BLaER1 (cell line): Measurements from ENCODE around the gene UBE2O.

Experiments
- H3K27ac ChIP-seq: shearing (Covaris generic); formaldehyde crosslinking; 2 replicates; pipeline ENCODE4 v1.8.1; 2022
- H3K27me3 ChIP-seq: shearing (Covaris generic); formaldehyde crosslinking; 2 replicates; pipeline ENCODE4 v1.8.1; 2022
- H3K36me3 ChIP-seq: shearing (Covaris generic); formaldehyde crosslinking; 2 replicates; pipeline ENCODE4 v1.8.1; 2022
- H3K4me1 ChIP-seq: shearing (Covaris generic); formaldehyde crosslinking; 2 replicates; pipeline ENCODE4 v1.8.1; 2022
- H3K4me2 ChIP-seq: shearing (Covaris generic); formaldehyde crosslinking; 2 replicates; pipeline ENCODE4 v1.8.1; 2022
- H3K4me3 ChIP-seq: shearing (Covaris generic); formaldehyde crosslinking; 2 replicates; pipeline ENCODE4 v1.8.1; 2022
- H3K9ac ChIP-seq: shearing (Covaris generic); formaldehyde crosslinking; 2 replicates; pipeline ENCODE4 v1.8.1; 2022
- H3K9me3 ChIP-seq: shearing (Covaris generic); formaldehyde crosslinking; 2 replicates; pipeline ENCODE4 v1.8.1; 2022
- H4K20me1 ChIP-seq: shearing (Covaris generic); formaldehyde crosslinking; 2 replicates; pipeline ENCODE4 v1.8.1; 2022
- Cebpa-rat ChIP-seq: shearing (Covaris generic); IDR thresholded peaks from 2 replicates; pipeline ENCODE4 v1.8.1; 2022

Gene UBE2O

GRCh38 chr17:76475302-76475701 lies 22.4 kb upstream of the UBE2O start:
- peaks cover 48% of the 10 kb centered on the region for H3K4me1 ChIP-seq
- no peaks in the 10 kb centered on the region for H3K27me3 ChIP-seq
- no peak for TF ChIP-seq Cebpa-rat
- H3K4me3 ChIP-seq, result no peak overlapping the region
- H3K27ac ChIP-seq, result no peak overlapping the region
- H3K36me3 ChIP-seq, result peaks cover 84% of the 10 kb centered on the region
- H3K9me3 ChIP-seq, result no peaks in the 10 kb centered on the region
- H4K20me1 ChIP-seq, result no peaks in the 10 kb centered on the region
- H3K4me2 ChIP-seq, result no peak overlapping the region
- H3K9ac ChIP-seq, result no peak overlapping the region

GRCh38 chr17:76474894-76475293 lies 21.9 kb upstream of the UBE2O start:
- H3K9me3 ChIP-seq, result no peaks in the 10 kb centered on the region
- H3K4me2 ChIP-seq, result no peak overlapping the region
- H3K9ac ChIP-seq, result no peak overlapping the region
- no peak overlapping the region for H3K4me3 ChIP-seq
- no peak for TF ChIP-seq Cebpa-rat
- peaks cover 86% of the 10 kb centered on the region for H3K36me3 ChIP-seq
- no peaks in the 10 kb centered on the region for H4K20me1 ChIP-seq
- H3K27ac ChIP-seq, result no peak overlapping the region
- H3K4me1 ChIP-seq, result peaks cover 44% of the 10 kb centered on the region
- H3K27me3 ChIP-seq, result no peaks in the 10 kb centered on the region

DNA sequence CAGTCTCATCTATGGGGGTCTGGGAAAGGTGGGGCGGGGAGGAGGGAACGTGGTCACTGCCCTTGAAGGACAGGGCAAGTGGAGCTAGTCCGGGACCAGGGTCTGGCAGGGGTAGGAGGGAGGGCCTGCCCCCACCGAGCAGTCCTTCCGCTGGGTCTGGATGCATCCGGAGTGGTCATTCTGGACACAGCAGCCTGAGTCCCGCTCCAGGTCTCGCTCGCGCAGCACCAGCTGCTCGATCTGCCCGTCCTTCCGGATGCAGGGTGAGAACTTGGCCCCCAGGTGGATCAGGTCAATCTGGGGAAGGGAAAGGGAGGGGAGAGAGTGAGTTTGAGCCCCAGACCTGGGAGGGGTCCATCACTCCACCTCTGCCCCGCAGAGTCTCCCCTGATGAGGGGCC lies 21.3 kb upstream of the UBE2O start:
- no peak overlapping the region for H3K4me2 ChIP-seq
- peaks cover 43% of the 10 kb centered on the region for H3K4me1 ChIP-seq
- H4K20me1 ChIP-seq, result no peaks in the 10 kb centered on the region
- TF ChIP-seq Cebpa-rat, result no peak
- no peak overlapping the region for H3K4me3 ChIP-seq
- no peaks in the 10 kb centered on the region for H3K9me3 ChIP-seq
- no peaks in the 10 kb centered on the region for H3K27me3 ChIP-seq
- H3K9ac ChIP-seq, result no peak overlapping the region
- peaks cover 92% of the 10 kb centered on the region for H3K36me3 ChIP-seq
- no peak overlapping the region for H3K27ac ChIP-seq

- Histone ChIP-seq H3K27me3 (no peaks in the 10 kb centered on the region), H3K9ac (no peak overlapping the region), H3K4me1 (peaks cover 40% of the 10 kb centered on the region), H3K4me2 (no peak overlapping the region), H3K9me3 (no peaks in the 10 kb centered on the region), H4K20me1 (no peaks in the 10 kb centered on the region), H3K27ac (no peak overlapping the region), H3K36me3 (peaks cover 85% of the 10 kb centered on the region), H3K4me3 (no peak overlapping the region)
- no peak for TF ChIP-seq Cebpa-rat
Observed at GRCh38 chr17:76473541-76473985, 20.6 kb upstream of the UBE2O start.

- TF ChIP-seq Cebpa-rat, result no peak
- H3K27me3 ChIP-seq, result no peaks in the 10 kb centered on the region
- no peaks in the 10 kb centered on the region for H3K9me3 ChIP-seq
- H3K4me1 ChIP-seq, result peaks cover 40% of the 10 kb centered on the region
- H3K9ac ChIP-seq, result no peak overlapping the region
- no peak overlapping the region for H3K27ac ChIP-seq
- no peaks in the 10 kb centered on the region for H4K20me1 ChIP-seq
- peaks cover 78% of the 10 kb centered on the region for H3K36me3 ChIP-seq
- H3K4me3 ChIP-seq, result no peak overlapping the region
- no peak overlapping the region for H3K4me2 ChIP-seq
Observed at GRCh38 chr17:76472726-76473125, 19.8 kb upstream of the UBE2O start.

DNA sequence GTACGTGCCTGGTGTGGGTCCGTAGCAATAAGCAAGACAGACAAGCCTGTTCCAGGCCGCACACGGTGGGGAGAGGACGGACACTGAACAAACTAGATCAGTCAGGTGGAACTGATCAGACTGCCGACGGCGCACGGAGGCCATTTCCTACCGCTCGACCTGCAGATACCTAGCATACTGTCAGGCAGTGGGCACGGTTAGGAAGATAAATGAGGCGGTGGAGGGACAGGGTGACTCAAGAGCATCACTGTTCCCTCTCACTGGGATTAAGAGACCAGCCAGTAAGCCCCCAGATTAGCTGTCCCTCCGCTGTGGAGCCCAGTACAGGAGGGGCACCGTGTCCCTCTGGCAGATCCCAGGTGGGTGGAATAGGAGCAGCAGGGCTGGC lies 19.3 kb upstream of the UBE2O start:
- H3K9me3 ChIP-seq, result no peaks in the 10 kb centered on the region
- H4K20me1 ChIP-seq, result no peaks in the 10 kb centered on the region
- no peak overlapping the region for H3K9ac ChIP-seq
- no peak for TF ChIP-seq Cebpa-rat
- no peak overlapping the region for H3K4me2 ChIP-seq
- peaks cover 74% of the 10 kb centered on the region for H3K36me3 ChIP-seq
- H3K4me1 ChIP-seq, result peaks cover 40% of the 10 kb centered on the region
- no peaks in the 10 kb centered on the region for H3K27me3 ChIP-seq
- no peak overlapping the region for H3K27ac ChIP-seq
- no peak overlapping the region for H3K4me3 ChIP-seq

DNA sequence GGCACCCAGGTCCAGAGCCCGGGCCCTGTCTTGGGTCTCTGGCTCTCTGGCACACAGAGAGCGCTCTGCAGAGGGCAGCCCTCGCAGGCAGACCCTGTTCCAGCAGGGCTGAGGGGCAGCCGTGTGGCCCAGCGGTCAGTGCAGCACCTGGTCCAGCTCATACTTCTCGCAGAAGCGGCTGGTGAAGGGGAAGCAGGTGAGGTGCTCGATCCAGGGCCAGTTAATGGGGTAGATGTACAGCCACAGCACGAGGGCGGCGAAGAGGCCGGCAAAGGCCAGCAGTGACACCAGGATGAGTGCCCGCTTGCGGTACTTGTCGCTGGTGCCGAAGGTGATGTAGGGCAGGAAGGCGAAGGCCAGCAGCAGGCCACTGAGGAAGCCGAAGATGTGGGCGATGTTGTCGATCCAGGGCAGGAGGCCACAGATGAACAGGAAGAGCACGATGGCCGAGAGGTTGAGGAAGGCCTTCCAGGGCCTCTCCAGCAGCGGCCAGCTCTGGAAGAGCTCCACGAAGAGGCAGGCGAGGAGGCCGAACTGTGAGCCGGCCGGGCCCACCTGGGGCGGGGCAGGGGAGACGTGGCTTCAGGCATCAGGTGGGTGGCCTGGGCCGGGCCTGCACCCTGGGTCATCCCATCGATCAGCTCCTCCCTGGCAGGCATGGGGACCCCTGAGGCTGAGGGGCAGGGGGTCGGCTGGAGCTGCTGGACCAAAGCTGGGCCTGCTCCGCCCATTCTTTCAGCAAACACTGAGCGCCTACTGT lies 18.7 kb upstream of the UBE2O start:
- peaks cover 70% of the 10 kb centered on the region for H3K36me3 ChIP-seq
- no peak overlapping the region for H3K4me2 ChIP-seq
- no peak overlapping the region for H3K9ac ChIP-seq
- no peaks in the 10 kb centered on the region for H4K20me1 ChIP-seq
- H3K4me1 ChIP-seq, result peaks cover 40% of the 10 kb centered on the region
- TF ChIP-seq Cebpa-rat, result no peak
- H3K9me3 ChIP-seq, result no peaks in the 10 kb centered on the region
- no peak overlapping the region for H3K4me3 ChIP-seq
- H3K27me3 ChIP-seq, result no peaks in the 10 kb centered on the region
- H3K27ac ChIP-seq, result no peak overlapping the region

GRCh38 chr17:76469991-76470739 lies 17.2 kb upstream of the UBE2O start:
- TF ChIP-seq Cebpa-rat, result no peak
- peaks cover 57% of the 10 kb centered on the region for H3K36me3 ChIP-seq
- no peaks in the 10 kb centered on the region for H3K27me3 ChIP-seq

GRCh38 chr17:76469076-76469990 lies 16.4 kb upstream of the UBE2O start:
- H3K27ac ChIP-seq, result no peak overlapping the region
- no peaks in the 10 kb centered on the region for H3K9me3 ChIP-seq
- peaks cover 53% of the 10 kb centered on the region for H3K4me1 ChIP-seq
- H3K9ac ChIP-seq, result no peak overlapping the region
- H3K27me3 ChIP-seq, result no peaks in the 10 kb centered on the region
- no peak for TF ChIP-seq Cebpa-rat
- no peak overlapping the region for H3K4me3 ChIP-seq
- H4K20me1 ChIP-seq, result no peaks in the 10 kb centered on the region
- H3K36me3 ChIP-seq, result peaks cover 49% of the 10 kb centered on the region
- no peak overlapping the region for H3K4me2 ChIP-seq

More at GRCh38 chr17:76469991-76470739, 17.2 kb upstream of the UBE2O start:
- Histone ChIP-seq H3K9me3 (no peaks in the 10 kb centered on the region), H4K20me1 (no peaks in the 10 kb centered on the region), H3K4me3 (no peak overlapping the region), H3K9ac (no peak overlapping the region), H3K4me2 (no peak overlapping the region), H3K4me1 (peaks cover 50% of the 10 kb centered on the region), H3K27ac (no peak overlapping the region)

DNA sequence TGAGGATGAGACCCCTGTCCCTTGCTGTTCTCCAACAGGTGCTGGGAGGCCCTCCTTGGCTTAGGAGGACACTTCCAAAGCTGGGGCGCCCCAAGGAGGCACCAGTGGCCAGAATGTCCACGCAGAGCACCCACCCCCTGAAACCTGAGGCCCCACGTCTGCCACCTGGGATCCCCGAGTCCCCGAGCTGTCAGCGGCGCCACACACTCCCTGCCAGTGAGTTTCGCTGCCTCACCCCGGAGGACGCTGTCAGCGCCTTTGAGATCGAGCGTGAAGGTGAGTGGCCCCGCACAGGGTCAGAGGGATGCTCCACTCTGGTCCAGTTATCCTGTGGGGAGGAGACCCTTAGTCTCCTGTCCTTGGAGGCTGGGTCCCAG lies 15.7 kb upstream of the UBE2O start:
- TF ChIP-seq Cebpa-rat, result no peak
- Histone ChIP-seq H3K36me3 (peaks cover 42% of the 10 kb centered on the region), H3K27me3 (no peaks in the 10 kb centered on the region), H3K4me1 (peaks cover 51% of the 10 kb centered on the region), H4K20me1 (no peaks in the 10 kb centered on the region), H3K4me2 (peak overlapping the region; percentile 58; the same call in 1 of the 2 replicates), H3K9ac (no peak overlapping the region), H3K27ac (no peak overlapping the region), H3K4me3 (no peak overlapping the region), H3K9me3 (no peaks in the 10 kb centered on the region)
